WTC11 (cell line): ENCODE data around the gene TAF5L. TPM values are rescaled to one million over a fixed set of nuclear protein-coding genes. Genes with fewer than 3 reads are reported as not detected.

Experiments
- ATAC-seq: fragments of 200-7000 bp; cut with Tn5 transposase; 2 replicates; pipeline ENCODE4 v1.10.0; 2021; ENCODE audit warnings: mild to moderate bottlenecking, moderate library complexity
- CTCF ChIA-PET: fragments of 300-600 bp; sonication (Branson Sonifier 250); formaldehyde crosslinking; loops from one replicate; lab custom pipeline; 2021; ENCODE audit warnings: antibody characterized with exemption; lab: Charles Lee
- POLR2A ChIA-PET: fragments of 350-600 bp; sonication (Branson Sonifier 250); formaldehyde crosslinking; loops from one replicate; lab custom pipeline; 2021; ENCODE audit warnings: antibody characterized with exemption; lab: Charles Lee
- DNase-seq: peaks from one replicate; pipeline ENCODE4 v3.0.0; 2021; ENCODE audit warnings: low spot score
- H3K27ac Mint-ChIP-seq: 2 replicates; pipeline ENCODE4 v1.8.0; 2021; ENCODE audit warnings: mixed read lengths
- H3K27me3 Mint-ChIP-seq: 2 replicates; pipeline ENCODE4 v1.8.0; 2021; ENCODE audit warnings: low read depth, mild to moderate bottlenecking, moderate library complexity, mixed read lengths
- H3K36me3 Mint-ChIP-seq: 2 replicates; pipeline ENCODE4 v1.8.0; 2021; ENCODE audit warnings: mixed read lengths
- H3K4me1 Mint-ChIP-seq: 2 replicates; pipeline ENCODE4 v1.8.0; 2022; ENCODE audit warnings: mixed read lengths
- H3K4me3 Mint-ChIP-seq: 2 replicates; pipeline ENCODE4 v1.8.0; 2021; ENCODE audit warnings: mild to moderate bottlenecking, moderate library complexity, mixed read lengths
- H3K9me3 Mint-ChIP-seq: 2 replicates; pipeline ENCODE4 v1.8.0; 2021; ENCODE audit warnings: mixed read lengths
- ELF4 ChIP-seq: sonication (generic); formaldehyde crosslinking; IDR thresholded peaks from 2 replicates; pipeline ENCODE4 v1.8.1; 2022; ENCODE audit warnings: low read depth, mild to moderate bottlenecking, moderate library complexity, missing genetic modification reagents
- ESRRA ChIP-seq: sonication (generic); formaldehyde crosslinking; IDR thresholded peaks from 2 replicates; pipeline ENCODE4 v1.8.1; 2022; ENCODE audit warnings: mild to moderate bottlenecking, missing genetic modification reagents, borderline replicate concordance
- ETV6 ChIP-seq: sonication (generic); formaldehyde crosslinking; IDR thresholded peaks from 2 replicates; pipeline ENCODE4 v1.8.1; 2022; ENCODE audit warnings: mild to moderate bottlenecking, missing genetic modification reagents
- NR3C1 ChIP-seq: sonication (generic); formaldehyde crosslinking; conservative IDR thresholded peaks from 2 replicates; pipeline ENCODE4 v1.8.1; 2023; ENCODE audit warnings: low read depth, mild to moderate bottlenecking, missing genetic modification reagents
- SMAD3 ChIP-seq: sonication (generic); formaldehyde crosslinking; IDR thresholded peaks from 2 replicates; pipeline ENCODE4 v1.8.0; 2022; ENCODE audit warnings: missing genetic modification reagents, mild to moderate bottlenecking, borderline replicate concordance
- SOX15 ChIP-seq: fragments of 250-450 bp; sonication (Bioruptor Pico); IDR thresholded peaks from 2 replicates; pipeline ENCODE4 v1.9.0; 2021; ENCODE audit warnings: mild to moderate bottlenecking
- TCF7 ChIP-seq: sonication (generic); formaldehyde crosslinking; IDR thresholded peaks from 2 replicates; pipeline ENCODE4 v1.8.0; 2022; ENCODE audit warnings: mild to moderate bottlenecking, low read depth, missing genetic modification reagents, moderate library complexity
- TP53 ChIP-seq: sonication (generic); formaldehyde crosslinking; IDR thresholded peaks from 2 replicates; pipeline ENCODE4 v1.8.1; 2023; ENCODE audit warnings: mild to moderate bottlenecking, missing genetic modification reagents
- total RNA-seq: library from RNA; stranded (reverse); gene quantifications from 3 replicates; pipeline ENCODE4 v1.2.3, GENCODE V29; 2021
- TF ChIP-seq, protein P1 (sequence below): sonication (generic); formaldehyde crosslinking; IDR thresholded peaks from 2 replicates; pipeline ENCODE4 v1.8.0; 2022; ENCODE audit warnings: mild to moderate bottlenecking, missing genetic modification reagents
- TF ChIP-seq, protein P2 (sequence below): fragments of 250-450 bp; sonication (Bioruptor Pico); conservative IDR thresholded peaks from 2 replicates; pipeline ENCODE4 v1.9.0; 2021; ENCODE audit warnings: mild to moderate bottlenecking
- TF ChIP-seq, protein P3 (sequence below): sonication (generic); formaldehyde crosslinking; conservative IDR thresholded peaks from 2 replicates; pipeline ENCODE4 v1.8.1; 2022; ENCODE audit warnings: mild to moderate bottlenecking, missing genetic modification reagents
- TF ChIP-seq, protein P4 (sequence below): sonication (generic); formaldehyde crosslinking; IDR thresholded peaks from 2 replicates; pipeline ENCODE4 v1.8.0; 2022; ENCODE audit warnings: mild to moderate bottlenecking, missing genetic modification reagents
- TF ChIP-seq, protein P5 (sequence below): sonication (generic); formaldehyde crosslinking; IDR thresholded peaks from 2 replicates; pipeline ENCODE4 v1.8.1; 2023; ENCODE audit warnings: mild to moderate bottlenecking, missing genetic modification reagents
- TF ChIP-seq, protein P6 (sequence below): sonication (generic); formaldehyde crosslinking; conservative IDR thresholded peaks from 2 replicates; pipeline ENCODE4 v1.8.1; 2023; ENCODE audit warnings: mild to moderate bottlenecking, low read depth, missing genetic modification reagents, moderate library complexity

Gene TAF5L
- total RNA-seq, 1 experiment from 2014 or later: 23.8 TPM

DNA sequence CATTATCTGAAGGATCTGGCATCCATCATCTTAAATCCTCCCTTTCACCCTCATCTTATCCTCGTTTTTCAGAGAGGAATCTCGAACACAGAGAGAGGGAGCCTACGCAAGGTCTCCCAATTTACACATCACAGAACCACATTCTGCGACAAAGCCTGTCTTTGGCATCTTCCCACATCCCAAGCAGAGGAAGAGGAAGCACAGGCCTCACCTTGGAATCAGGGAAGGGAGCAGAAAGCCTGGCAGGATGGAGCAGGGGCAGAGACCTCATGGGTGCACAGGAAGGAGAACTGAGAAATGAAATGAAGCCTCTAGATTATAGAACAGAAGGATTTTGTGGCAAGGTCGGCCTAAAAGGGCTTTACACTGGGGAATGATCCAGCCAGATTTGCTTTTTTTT lies 73.2 kb downstream of the TAF5L start:
- Mint-ChIP-seq H3K9me3 (no peaks in the 10 kb centered on the region), H3K4me1 (peaks cover 25% of the 10 kb centered on the region), H3K4me3 (no peak overlapping the region), H3K27me3 (no peaks in the 10 kb centered on the region), H3K36me3 (no peaks in the 10 kb centered on the region), H3K27ac (no peak overlapping the region)
- ChIA-PET POLR2A (no interaction called here), CTCF (no interaction called here)
- TF ChIP-seq, protein P1, sequence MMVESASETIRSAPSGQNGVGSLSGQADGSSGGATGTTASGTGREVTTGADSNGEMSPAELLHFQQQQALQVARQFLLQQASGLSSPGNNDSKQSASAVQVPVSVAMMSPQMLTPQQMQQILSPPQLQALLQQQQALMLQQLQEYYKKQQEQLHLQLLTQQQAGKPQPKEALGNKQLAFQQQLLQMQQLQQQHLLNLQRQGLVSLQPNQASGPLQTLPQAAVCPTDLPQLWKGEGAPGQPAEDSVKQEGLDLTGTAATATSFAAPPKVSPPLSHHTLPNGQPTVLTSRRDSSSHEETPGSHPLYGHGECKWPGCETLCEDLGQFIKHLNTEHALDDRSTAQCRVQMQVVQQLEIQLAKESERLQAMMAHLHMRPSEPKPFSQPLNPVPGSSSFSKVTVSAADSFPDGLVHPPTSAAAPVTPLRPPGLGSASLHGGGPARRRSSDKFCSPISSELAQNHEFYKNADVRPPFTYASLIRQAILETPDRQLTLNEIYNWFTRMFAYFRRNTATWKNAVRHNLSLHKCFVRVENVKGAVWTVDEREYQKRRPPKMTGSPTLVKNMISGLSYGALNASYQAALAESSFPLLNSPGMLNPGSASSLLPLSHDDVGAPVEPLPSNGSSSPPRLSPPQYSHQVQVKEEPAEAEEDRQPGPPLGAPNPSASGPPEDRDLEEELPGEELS (CRISPR knock-in tag): no peak
- TF ChIP-seq, protein P2, sequence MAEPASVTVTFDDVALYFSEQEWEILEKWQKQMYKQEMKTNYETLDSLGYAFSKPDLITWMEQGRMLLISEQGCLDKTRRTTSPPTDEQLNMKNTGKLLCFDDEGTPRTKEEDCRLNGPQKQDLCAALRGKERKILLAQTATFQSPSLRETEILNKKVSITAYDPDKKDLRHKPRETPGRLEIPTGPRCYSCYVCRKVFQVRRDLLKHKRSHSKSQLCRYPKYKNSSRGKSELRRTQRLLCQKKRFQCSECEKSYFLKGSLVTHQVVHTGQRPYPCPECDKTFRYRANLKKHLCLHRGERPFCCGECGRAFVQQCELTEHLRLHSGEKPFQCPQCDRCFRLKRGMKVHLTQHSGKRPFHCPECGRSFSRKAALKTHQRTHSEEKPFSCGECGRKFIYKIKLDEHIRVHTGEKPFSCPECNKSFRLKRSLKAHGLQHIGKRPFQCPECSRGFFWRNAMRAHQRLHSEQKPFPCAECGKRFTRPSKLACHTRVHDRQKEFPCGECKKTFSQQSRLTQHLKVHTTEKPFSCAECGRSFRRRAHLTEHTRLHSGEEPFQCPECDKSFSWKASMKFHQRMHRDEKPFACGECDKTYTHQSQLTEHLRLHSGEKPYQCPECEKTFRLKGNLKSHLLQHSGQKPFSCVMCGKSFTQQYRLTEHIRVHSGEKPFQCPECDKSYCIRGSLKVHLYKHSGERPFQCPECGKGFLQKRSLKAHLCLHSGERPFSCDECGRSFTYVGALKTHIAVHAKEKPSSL (CRISPR knock-in tag): no peak
- ATAC-seq (no peak), DNase-seq (no peak)

DNA sequence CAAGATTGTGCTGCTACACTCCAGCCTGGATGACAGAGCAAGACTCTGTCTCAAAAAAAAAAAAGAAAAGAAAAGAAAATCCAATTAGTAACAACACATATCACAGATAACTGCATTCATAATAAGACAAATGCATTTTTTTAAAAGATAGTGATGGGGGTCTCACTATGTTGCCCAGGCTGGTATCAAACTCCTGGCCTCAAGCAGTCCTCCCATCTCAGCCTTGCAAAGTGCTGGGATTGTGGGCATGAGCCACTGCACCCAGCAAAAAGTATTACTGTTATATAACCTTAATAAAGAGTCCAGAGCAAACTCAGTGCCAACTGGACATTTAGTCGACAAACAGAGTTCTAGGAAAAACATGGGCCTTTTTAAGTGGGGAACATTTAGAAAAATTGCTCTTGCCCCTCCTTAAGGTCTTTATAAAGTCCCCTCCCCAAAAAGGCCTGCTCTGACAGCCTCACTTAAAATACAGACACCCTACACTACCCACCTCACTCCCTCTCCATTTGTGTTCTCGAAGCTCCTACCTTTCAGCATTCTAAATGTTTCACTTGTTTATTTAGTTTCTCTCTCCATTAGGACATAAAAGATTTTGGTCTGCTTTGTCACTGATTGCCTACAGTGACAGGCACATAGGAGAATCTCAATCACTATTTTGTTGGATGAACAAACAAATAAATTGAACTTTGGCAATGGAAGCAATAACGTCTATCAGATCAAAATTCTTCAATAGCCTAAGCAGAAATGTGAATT lies 74.9 kb downstream of the TAF5L start:
- ChIA-PET POLR2A (no interaction called here), CTCF (no interaction called here)
- TF ChIP-seq, protein P3, sequence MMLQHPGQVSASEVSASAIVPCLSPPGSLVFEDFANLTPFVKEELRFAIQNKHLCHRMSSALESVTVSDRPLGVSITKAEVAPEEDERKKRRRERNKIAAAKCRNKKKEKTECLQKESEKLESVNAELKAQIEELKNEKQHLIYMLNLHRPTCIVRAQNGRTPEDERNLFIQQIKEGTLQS (CRISPR knock-in tag): no peak
- TF ChIP-seq ETV6 (CRISPR knock-in tag): no peak
- no peak for TF ChIP-seq ESRRA (CRISPR knock-in tag)
- TF ChIP-seq, protein P4, sequence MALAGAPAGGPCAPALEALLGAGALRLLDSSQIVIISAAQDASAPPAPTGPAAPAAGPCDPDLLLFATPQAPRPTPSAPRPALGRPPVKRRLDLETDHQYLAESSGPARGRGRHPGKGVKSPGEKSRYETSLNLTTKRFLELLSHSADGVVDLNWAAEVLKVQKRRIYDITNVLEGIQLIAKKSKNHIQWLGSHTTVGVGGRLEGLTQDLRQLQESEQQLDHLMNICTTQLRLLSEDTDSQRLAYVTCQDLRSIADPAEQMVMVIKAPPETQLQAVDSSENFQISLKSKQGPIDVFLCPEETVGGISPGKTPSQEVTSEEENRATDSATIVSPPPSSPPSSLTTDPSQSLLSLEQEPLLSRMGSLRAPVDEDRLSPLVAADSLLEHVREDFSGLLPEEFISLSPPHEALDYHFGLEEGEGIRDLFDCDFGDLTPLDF (CRISPR knock-in tag): no peak
- TF ChIP-seq, protein P1 (CRISPR knock-in tag): no peak
- no peak for TF ChIP-seq ELF4 (CRISPR knock-in tag)
- TF ChIP-seq, protein P5, sequence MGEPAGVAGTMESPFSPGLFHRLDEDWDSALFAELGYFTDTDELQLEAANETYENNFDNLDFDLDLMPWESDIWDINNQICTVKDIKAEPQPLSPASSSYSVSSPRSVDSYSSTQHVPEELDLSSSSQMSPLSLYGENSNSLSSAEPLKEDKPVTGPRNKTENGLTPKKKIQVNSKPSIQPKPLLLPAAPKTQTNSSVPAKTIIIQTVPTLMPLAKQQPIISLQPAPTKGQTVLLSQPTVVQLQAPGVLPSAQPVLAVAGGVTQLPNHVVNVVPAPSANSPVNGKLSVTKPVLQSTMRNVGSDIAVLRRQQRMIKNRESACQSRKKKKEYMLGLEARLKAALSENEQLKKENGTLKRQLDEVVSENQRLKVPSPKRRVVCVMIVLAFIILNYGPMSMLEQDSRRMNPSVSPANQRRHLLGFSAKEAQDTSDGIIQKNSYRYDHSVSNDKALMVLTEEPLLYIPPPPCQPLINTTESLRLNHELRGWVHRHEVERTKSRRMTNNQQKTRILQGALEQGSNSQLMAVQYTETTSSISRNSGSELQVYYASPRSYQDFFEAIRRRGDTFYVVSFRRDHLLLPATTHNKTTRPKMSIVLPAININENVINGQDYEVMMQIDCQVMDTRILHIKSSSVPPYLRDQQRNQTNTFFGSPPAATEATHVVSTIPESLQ (CRISPR knock-in tag): no peak
- TF ChIP-seq, protein P6, sequence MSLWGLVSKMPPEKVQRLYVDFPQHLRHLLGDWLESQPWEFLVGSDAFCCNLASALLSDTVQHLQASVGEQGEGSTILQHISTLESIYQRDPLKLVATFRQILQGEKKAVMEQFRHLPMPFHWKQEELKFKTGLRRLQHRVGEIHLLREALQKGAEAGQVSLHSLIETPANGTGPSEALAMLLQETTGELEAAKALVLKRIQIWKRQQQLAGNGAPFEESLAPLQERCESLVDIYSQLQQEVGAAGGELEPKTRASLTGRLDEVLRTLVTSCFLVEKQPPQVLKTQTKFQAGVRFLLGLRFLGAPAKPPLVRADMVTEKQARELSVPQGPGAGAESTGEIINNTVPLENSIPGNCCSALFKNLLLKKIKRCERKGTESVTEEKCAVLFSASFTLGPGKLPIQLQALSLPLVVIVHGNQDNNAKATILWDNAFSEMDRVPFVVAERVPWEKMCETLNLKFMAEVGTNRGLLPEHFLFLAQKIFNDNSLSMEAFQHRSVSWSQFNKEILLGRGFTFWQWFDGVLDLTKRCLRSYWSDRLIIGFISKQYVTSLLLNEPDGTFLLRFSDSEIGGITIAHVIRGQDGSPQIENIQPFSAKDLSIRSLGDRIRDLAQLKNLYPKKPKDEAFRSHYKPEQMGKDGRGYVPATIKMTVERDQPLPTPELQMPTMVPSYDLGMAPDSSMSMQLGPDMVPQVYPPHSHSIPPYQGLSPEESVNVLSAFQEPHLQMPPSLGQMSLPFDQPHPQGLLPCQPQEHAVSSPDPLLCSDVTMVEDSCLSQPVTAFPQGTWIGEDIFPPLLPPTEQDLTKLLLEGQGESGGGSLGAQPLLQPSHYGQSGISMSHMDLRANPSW (CRISPR knock-in tag): no peak
- no peak for TF ChIP-seq SOX15 (CRISPR knock-in tag)
- no peak for TF ChIP-seq TP53 (CRISPR knock-in tag)
- TF ChIP-seq, protein P2 (CRISPR knock-in tag): no peak
- TF ChIP-seq NR3C1: no peak
- TF ChIP-seq TCF7: no peak
- TF ChIP-seq SMAD3 (CRISPR knock-in tag): no peak
- no peaks in the 10 kb centered on the region for H3K27me3 Mint-ChIP-seq
- no peak overlapping the region for H3K4me3 Mint-ChIP-seq
- H3K27ac Mint-ChIP-seq: no peak overlapping the region; the same call in 1 of the 2 replicates
- no peak for ATAC-seq
- no peaks in the 10 kb centered on the region for H3K36me3 Mint-ChIP-seq
- no peaks in the 10 kb centered on the region for H3K9me3 Mint-ChIP-seq
- no peak for DNase-seq
- peaks cover 11% of the 10 kb centered on the region for H3K4me1 Mint-ChIP-seq
